ENCODE measurements around the gene SYCP2L. TPM values are rescaled to one million over a fixed set of nuclear protein-coding genes. Genes with fewer than 3 reads are reported as not detected.
"Not testable (repeated sequence)": the region's sequence is repeated elsewhere in the genome, so short reads cannot be mapped to it uniquely, and the experiment has no call there.

SYCP2L gene
- total RNA-seq, 4 donors from 2014 or later, result 0.07 to 0.82 (median 0.29) TPM; not detected in 1

- ATAC-seq, result no peak
- intact Hi-C loops (cut with DNase I; ENCODE audit: low total_unique reads) (no loop called here), in situ Hi-C loops (cut with MboI; ENCODE audit: low sequenced_read_pairs in 4 of 4) (no loop called here)
- Histone ChIP-seq H3K4me1 (no peaks in the 10 kb centered on the region), H3K27me3 (no peaks in the 10 kb centered on the region), H3K9me3 (no peaks in the 10 kb centered on the region), H3K27ac (no peak overlapping the region), H3K36me3 (no peaks in the 10 kb centered on the region), H3K4me3 (no peak overlapping the region)
- no peak for TF ChIP-seq POLR2A (IDR thresholded peaks at IDR 0.05)
- no peak for DNase-seq
These were observed 115.3 kb downstream of the SYCP2L start for GRCh38 chr6:11002176-11002575.

- ATAC-seq; H3K27me3 ChIP-seq; H3K9me3 ChIP-seq; H3K4me3 ChIP-seq; H3K36me3 ChIP-seq; in situ Hi-C loops (cut with MboI; ENCODE audit: low sequenced_read_pairs in 4 of 4); DNase-seq; H3K27ac ChIP-seq; intact Hi-C loops (cut with DNase I; ENCODE audit: low total_unique reads); H3K4me1 ChIP-seq: not testable (repeated sequence)
These were observed 116.4 kb downstream of the SYCP2L start for GRCh38 chr6:11003297-11003696.

- in situ Hi-C loops (cut with MboI; ENCODE audit: low sequenced_read_pairs in 4 of 4) (no loop called here), intact Hi-C loops (cut with DNase I; ENCODE audit: low total_unique reads) (no loop called here)
- H3K27me3 ChIP-seq, result no peaks in the 10 kb centered on the region
- H3K4me3 ChIP-seq, result no peak overlapping the region
- TF ChIP-seq POLR2A (IDR thresholded peaks at IDR 0.05), result no peak
- TF ChIP-seq CTCF (IDR thresholded peaks at IDR 0.05 in 4 of 5, conservative IDR thresholded peaks at IDR 0.05 in 1 of 5), result no peak
- no peaks in the 10 kb centered on the region for H3K36me3 ChIP-seq
- no peaks in the 10 kb centered on the region for H3K9me3 ChIP-seq
- H3K4me1 ChIP-seq, result no peaks in the 10 kb centered on the region
- no peak overlapping the region for H3K27ac ChIP-seq
- ATAC-seq, result no peak
- no peak for DNase-seq
These were observed 119.2 kb downstream of the SYCP2L start for GRCh38 chr6:11006061-11006460.

GRCh38 chr6:11007715-11008608 is 121.1 kb downstream of the SYCP2L start:
- intact Hi-C loops (cut with DNase I; ENCODE audit: low total_unique reads), result no loop called here
- Histone ChIP-seq H3K4me1 (no peaks in the 10 kb centered on the region), H3K9me3 (no peaks in the 10 kb centered on the region), H3K4me3 (no peak overlapping the region), H3K27ac (no peak overlapping the region), H3K27me3 (peaks cover 0 to 3% (median 0%) of the 10 kb centered on the region in 3 donors), H3K36me3 (no peaks in the 10 kb centered on the region)
- ATAC-seq, result no peak
- DNase-seq, result no peak
- TF ChIP-seq CTCF (IDR thresholded peaks at IDR 0.05 in 4 of 5, conservative IDR thresholded peaks at IDR 0.05 in 1 of 5) (no peak), POLR2A (IDR thresholded peaks at IDR 0.05) (no peak)
- in situ Hi-C loops (cut with MboI; ENCODE audit: low sequenced_read_pairs in 4 of 4), result no loop called here

GRCh38 chr6:11008821-11009220 is 122.0 kb downstream of the SYCP2L start:
- no peak for ATAC-seq
- Histone ChIP-seq H3K9me3 (no peaks in the 10 kb centered on the region), H3K27me3 (peaks cover 0 to 3% (median 0%) of the 10 kb centered on the region in 3 donors), H3K36me3 (no peaks in the 10 kb centered on the region), H3K4me3 (no peak overlapping the region), H3K27ac (no peak overlapping the region), H3K4me1 (no peaks in the 10 kb centered on the region)
- no peak for DNase-seq
- in situ Hi-C loops (cut with MboI; ENCODE audit: low sequenced_read_pairs in 4 of 4), result no loop called here
- intact Hi-C loops (cut with DNase I; ENCODE audit: low total_unique reads), result no loop called here
- TF ChIP-seq POLR2A (IDR thresholded peaks at IDR 0.05), result no peak
- no peak for TF ChIP-seq CTCF (IDR thresholded peaks at IDR 0.05 in 4 of 5, conservative IDR thresholded peaks at IDR 0.05 in 1 of 5)
